Activated CD8-positive, alpha-beta T cell treated with anti-CD3 and anti-CD28 coated beads for 36 hours (primary cell): Measurements from ENCODE around the gene FKBP1B. TPM values are rescaled to one million over a fixed set of nuclear protein-coding genes. Genes with fewer than 3 reads are reported as not detected.

Experiments used
- ATAC-seq: fragments of 200-7000 bp; cut with Tn5 transposase; one replicate; pipeline ENCODE4 v1.10.0; 2021; ENCODE audit warnings: mild to moderate bottlenecking, moderate library complexity
- CTCF ChIA-PET: fragments of 350-600 bp; sonication (Branson Sonifier 250); formaldehyde crosslinking; loops from one replicate; lab custom pipeline; 2021; ENCODE audit warnings: antibody characterized with exemption; lab: Charles Lee
- POLR2A ChIA-PET: fragments of 350-600 bp; sonication (Branson Sonifier 250); formaldehyde crosslinking; loops from one replicate; lab custom pipeline; 2021; ENCODE audit warnings: antibody characterized with exemption; lab: Charles Lee
- DNase-seq: peaks from one replicate; pipeline ENCODE4 v3.0.0-alpha.2; 2020
- H3K27ac Mint-ChIP-seq: one replicate; pipeline ENCODE4 v1.8.0; 2021; ENCODE audit warnings: mild to moderate bottlenecking, mixed read lengths
- H3K27me3 Mint-ChIP-seq: one replicate; pipeline ENCODE4 v1.8.0; 2021; ENCODE audit warnings: mixed read lengths
- H3K36me3 Mint-ChIP-seq: one replicate; pipeline ENCODE4 v1.8.0; 2021; ENCODE audit warnings: low read depth, mixed read lengths
- H3K4me1 Mint-ChIP-seq: one replicate; pipeline ENCODE4 v1.8.0; 2021; ENCODE audit warnings: low read depth, mixed read lengths
- H3K4me3 Mint-ChIP-seq: one replicate; pipeline ENCODE4 v1.8.0; 2021; ENCODE audit warnings: mild to moderate bottlenecking, moderate library complexity, mixed read lengths
- H3K9me3 Mint-ChIP-seq: one replicate; pipeline ENCODE4 v1.8.0; 2021; ENCODE audit warnings: mixed read lengths
- intact Hi-C: fragments of 100-400 bp; cut with micrococcal nuclease; formaldehyde crosslinking; loops from one replicate; pipeline ENCODE4 v1.10.0; 2022
- total RNA-seq, 2 experiments: library from RNA; stranded (reverse); gene quantifications; one replicate each; pipeline ENCODE4 v1.2.3, GENCODE V29; 2021
- TF ChIP-seq, protein P1 (sequence below): fragments of 200-600 bp; IDR thresholded peaks from one replicate; pipeline ENCODE4 v1.8.0; 2022; ENCODE audit warnings: antibody characterized with exemption, mild to moderate bottlenecking

Gene FKBP1B
- total RNA-seq, 2 experiments from 2014 or later: 1.3 to 1.7 TPM

DNA sequence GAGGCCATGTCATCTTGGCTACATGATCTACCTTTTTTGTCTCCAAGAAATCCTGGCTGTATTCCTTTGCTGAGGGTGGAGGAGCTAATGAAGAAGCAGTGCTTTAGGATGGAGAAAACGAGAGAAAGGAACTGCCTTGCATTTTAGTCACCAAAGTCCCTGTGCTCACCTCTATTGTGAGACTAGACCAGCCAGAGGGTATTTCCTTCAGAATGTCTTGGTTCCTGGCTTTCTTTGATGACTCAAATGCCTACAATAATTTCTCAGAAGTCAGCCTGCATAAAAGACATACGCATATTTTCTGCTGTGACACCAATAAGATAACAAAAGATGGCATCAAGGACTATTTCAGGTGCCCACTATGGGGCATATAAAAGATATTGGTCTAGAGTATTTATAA, 15.8 kb downstream of the FKBP1B start:
- Mint-ChIP-seq H3K4me1 (peaks cover 7% of the 10 kb centered on the region), H3K27ac (no peak overlapping the region), H3K27me3 (no peaks in the 10 kb centered on the region), H3K36me3 (peaks cover 7% of the 10 kb centered on the region), H3K9me3 (no peaks in the 10 kb centered on the region), H3K4me3 (no peak overlapping the region)
- ChIA-PET CTCF (interaction anchor here (0.7 to 2.6 kb wide), 4 partner anchors 8 to 240 kb away, joined by 3 to 8 read pairs (median 4); partner anchors contain the start of gene TP53I3), POLR2A (interaction anchor here (1.5 to 2.9 kb wide), 2 partner anchors 11 to 18 kb away, joined by 4 to 11 read pairs; partner anchors contain the start of genes SF3B6 and WDCP)
- intact Hi-C loops: no loop called here
- TF ChIP-seq, protein P1, sequence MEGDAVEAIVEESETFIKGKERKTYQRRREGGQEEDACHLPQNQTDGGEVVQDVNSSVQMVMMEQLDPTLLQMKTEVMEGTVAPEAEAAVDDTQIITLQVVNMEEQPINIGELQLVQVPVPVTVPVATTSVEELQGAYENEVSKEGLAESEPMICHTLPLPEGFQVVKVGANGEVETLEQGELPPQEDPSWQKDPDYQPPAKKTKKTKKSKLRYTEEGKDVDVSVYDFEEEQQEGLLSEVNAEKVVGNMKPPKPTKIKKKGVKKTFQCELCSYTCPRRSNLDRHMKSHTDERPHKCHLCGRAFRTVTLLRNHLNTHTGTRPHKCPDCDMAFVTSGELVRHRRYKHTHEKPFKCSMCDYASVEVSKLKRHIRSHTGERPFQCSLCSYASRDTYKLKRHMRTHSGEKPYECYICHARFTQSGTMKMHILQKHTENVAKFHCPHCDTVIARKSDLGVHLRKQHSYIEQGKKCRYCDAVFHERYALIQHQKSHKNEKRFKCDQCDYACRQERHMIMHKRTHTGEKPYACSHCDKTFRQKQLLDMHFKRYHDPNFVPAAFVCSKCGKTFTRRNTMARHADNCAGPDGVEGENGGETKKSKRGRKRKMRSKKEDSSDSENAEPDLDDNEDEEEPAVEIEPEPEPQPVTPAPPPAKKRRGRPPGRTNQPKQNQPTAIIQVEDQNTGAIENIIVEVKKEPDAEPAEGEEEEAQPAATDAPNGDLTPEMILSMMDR: no peak
- ATAC-seq (peak; percentile 37), DNase-seq (no peak)

DNA sequence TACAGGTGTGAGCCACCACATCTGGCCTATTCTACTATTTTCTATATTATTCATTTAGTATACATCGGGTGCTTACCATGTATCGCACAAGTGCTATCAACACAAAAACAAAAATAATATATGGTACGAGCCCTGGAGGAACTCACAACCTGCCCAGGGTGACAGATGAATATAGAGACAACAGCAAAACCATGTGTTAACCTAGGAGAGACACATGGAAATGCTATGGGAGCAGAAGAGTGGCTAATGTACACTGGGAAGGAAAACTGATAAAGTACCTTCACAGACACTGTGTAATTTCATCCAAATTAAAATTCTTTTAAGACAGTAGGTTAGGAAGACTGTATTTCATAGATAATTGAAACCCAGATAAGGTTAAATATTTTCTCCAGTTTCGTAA, 22.7 kb downstream of the FKBP1B start:
- peak overlapping the region; percentile 7 for H3K27ac Mint-ChIP-seq

DNA sequence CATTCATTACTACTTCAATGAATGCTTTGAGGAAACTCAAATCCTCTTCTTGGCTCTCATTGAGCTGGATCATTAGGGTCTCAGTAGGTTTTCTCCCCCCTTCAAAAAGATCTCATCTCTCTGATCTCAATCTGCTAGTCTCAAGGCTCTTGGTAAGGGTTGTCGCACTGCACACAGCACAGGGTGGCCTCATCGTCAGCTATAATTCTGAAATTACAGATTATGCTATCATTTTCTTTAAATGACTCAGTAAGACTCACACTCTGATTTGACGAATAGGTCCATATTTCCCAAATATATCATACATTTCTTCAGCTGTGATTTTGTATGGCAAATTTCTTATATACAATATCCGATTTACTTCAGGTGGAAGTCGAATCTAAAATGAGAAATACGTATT, 24.3 kb downstream of the FKBP1B start:
- peaks cover 21% of the 10 kb centered on the region for H3K36me3 Mint-ChIP-seq
- peak overlapping the region; percentile 24 for H3K4me3 Mint-ChIP-seq
- peaks cover 36% of the 10 kb centered on the region for H3K4me1 Mint-ChIP-seq
- ChIA-PET CTCF (interaction anchor here (0.7 to 3.8 kb wide), 4 partner anchors 9 to 14 kb away, joined by 3 to 21 read pairs (median 4); partner anchors contain the start of gene TP53I3), POLR2A (interaction anchor here (0.8 to 1.1 kb wide), 3 partner anchors 11 to 147 kb away, joined by 3 read pairs; partner anchors contain the start of genes ATAD2B and TP53I3)
- ATAC-seq (no peak), DNase-seq (no peak)
- no peaks in the 10 kb centered on the region for H3K9me3 Mint-ChIP-seq
- intact Hi-C loops: no loop called here
- H3K27me3 Mint-ChIP-seq: no peaks in the 10 kb centered on the region
- TF ChIP-seq, protein P1: no peak
- peak overlapping the region; percentile 45 for H3K27ac Mint-ChIP-seq

More for the DNA sequence above, 22.7 kb downstream of the FKBP1B start:
- ChIA-PET CTCF (interaction anchor here (1.1 to 3.8 kb wide), 2 partner anchors 12 to 17 kb away, joined by 4 to 21 read pairs; partner anchors contain the start of gene TP53I3), POLR2A (no interaction called here)
- H3K27me3 Mint-ChIP-seq: no peaks in the 10 kb centered on the region
- no peak overlapping the region for H3K4me3 Mint-ChIP-seq
- peaks cover 30% of the 10 kb centered on the region for H3K4me1 Mint-ChIP-seq
- ATAC-seq (no peak), DNase-seq (no peak)
- H3K9me3 Mint-ChIP-seq: no peaks in the 10 kb centered on the region
- H3K36me3 Mint-ChIP-seq: peaks cover 24% of the 10 kb centered on the region
- intact Hi-C loops: no loop called here
- TF ChIP-seq, protein P1: no peak

DNA sequence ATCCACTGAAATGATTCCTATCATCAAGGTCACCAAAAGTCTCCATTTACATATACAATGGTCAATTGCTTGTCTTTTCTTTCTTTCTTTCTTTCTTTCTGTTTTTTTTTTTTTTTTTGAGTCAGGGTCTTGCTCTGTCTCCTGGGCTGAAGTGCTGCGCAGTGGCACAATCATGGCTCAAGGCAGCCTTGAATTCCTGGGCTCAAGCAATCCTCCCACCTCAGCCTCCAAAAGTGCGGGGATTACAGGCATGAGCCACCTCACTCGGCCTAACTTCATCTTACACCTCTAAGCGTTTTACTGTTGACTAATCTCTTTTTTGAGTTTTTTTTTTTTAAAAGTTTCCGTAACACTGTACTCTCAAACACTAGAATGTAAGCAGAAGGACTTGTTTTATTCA, 25.7 kb downstream of the FKBP1B start:
- ATAC-seq: no peak

More for the DNA sequence above, 25.7 kb downstream of the FKBP1B start:
- no peaks in the 10 kb centered on the region for H3K27me3 Mint-ChIP-seq
- CTCF ChIA-PET: no interaction called here
- no peaks in the 10 kb centered on the region for H3K9me3 Mint-ChIP-seq
- TF ChIP-seq, protein P1: no peak
- DNase-seq: no peak
- H3K4me3 Mint-ChIP-seq: peak overlapping the region; percentile 93
- H3K27ac Mint-ChIP-seq: peak overlapping the region; percentile 98
- H3K4me1 Mint-ChIP-seq: peaks cover 36% of the 10 kb centered on the region
- POLR2A ChIA-PET: interaction anchor here (1.6 to 2.4 kb wide), 2 partner anchors 25 to 148 kb away, joined by 3 to 18 read pairs; partner anchors contain the start of gene ATAD2B
- intact Hi-C loops: loop anchor here (5.0 kb wide), 1 partner anchor 148 kb away; the partner anchor contains the start of gene ATAD2B
- H3K36me3 Mint-ChIP-seq: peaks cover 18% of the 10 kb centered on the region
